OCI-LY7 (cell line): ENCODE results near the gene COL18A1. TPM values are rescaled to one million over a fixed set of nuclear protein-coding genes. Genes with fewer than 3 reads are reported as not detected.

Experiments
- BruUV-seq: library from RNA; stranded (reverse); fragments of 400-500 nt; replicated peaks from 2 replicates; lab custom pipeline; 2021; lab: Mats Ljungman, UMichigan
- CTCF ChIA-PET: fragments of 300-600 bp; sonication (Branson Sonifier 250); formaldehyde crosslinking; loops from one replicate; lab custom pipeline; 2022; ENCODE audit warnings: antibody characterized with exemption; ENCODE audit not compliant: unreplicated experiment; lab: Charles Lee
- POLR2A ChIA-PET: fragments of 300-600 bp; sonication (Branson Sonifier 250); formaldehyde crosslinking; loops from one replicate; lab custom pipeline; 2022; ENCODE audit warnings: antibody characterized with exemption; lab: Charles Lee
- DNase-seq: peaks from one replicate; pipeline ENCODE4 v3.0.0-alpha.2; 2015; ENCODE audit warnings: low spot score
- H2AFZ ChIP-seq: fragments of 200-600 bp; sonication (generic), shearing (Covaris generic); 2 replicates; pipeline ENCODE4 v1.6.1; 2014; ENCODE audit warnings: mild to moderate bottlenecking, antibody characterized with exemption, low read length, moderate library complexity
- H3K27ac ChIP-seq: fragments of 200-600 bp; sonication (generic); 2 replicates; pipeline ENCODE4 v1.5.1; 2014; ENCODE audit warnings: mixed run types, low read depth, mild to moderate bottlenecking, moderate library complexity, low read length, inconsistent platforms; ENCODE audit not compliant: poor library complexity, severe bottlenecking
- H3K36me3 ChIP-seq: fragments of 200-600 bp; sonication (generic); 2 replicates; pipeline ENCODE4 v1.6.1; 2014; ENCODE audit warnings: mild to moderate bottlenecking, antibody characterized with exemption, low read length, moderate library complexity, mixed read lengths; ENCODE audit not compliant: insufficient read depth
- H3K4me1 ChIP-seq: fragments of 200-600 bp; sonication (generic); 2 replicates; pipeline ENCODE4 v1.5.1; 2014; ENCODE audit warnings: mild to moderate bottlenecking, low read length; ENCODE audit not compliant: insufficient read depth, poor library complexity, severe bottlenecking
- H3K4me2 ChIP-seq: fragments of 200-600 bp; sonication (generic); 2 replicates; pipeline ENCODE4 v1.6.1; 2014; ENCODE audit warnings: mild to moderate bottlenecking, low read length
- H3K4me3 ChIP-seq: fragments of 200-600 bp; sonication (generic); 2 replicates; pipeline ENCODE4 v1.5.1; 2014; ENCODE audit warnings: mild to moderate bottlenecking, low read depth, low read length; ENCODE audit not compliant: poor library complexity, severe bottlenecking
- H3K79me2 ChIP-seq: fragments of 200-600 bp; sonication (generic); 2 replicates; pipeline ENCODE4 v1.6.1; 2016; ENCODE audit warnings: low read depth, mild to moderate bottlenecking, low read length, moderate library complexity, mixed read lengths; ENCODE audit not compliant: insufficient read depth
- H3K9me2 ChIP-seq: fragments of 200-600 bp; sonication (generic); 2 replicates; pipeline ENCODE4 v1.6.1; 2016; ENCODE audit warnings: mild to moderate bottlenecking, low read length, mixed read lengths; ENCODE audit not compliant: insufficient read depth
- H3K9me3 ChIP-seq: fragments of 200-600 bp; sonication (generic); 2 replicates; pipeline ENCODE4 v1.6.1; 2014; ENCODE audit warnings: mild to moderate bottlenecking, mixed run types, low read length, mixed read lengths
- H4K20me1 ChIP-seq: fragments of 200-600 bp; sonication (generic); 2 replicates; pipeline ENCODE4 v1.6.1; 2014; ENCODE audit warnings: mild to moderate bottlenecking, antibody characterized with exemption, low read length, moderate library complexity, mixed read lengths; ENCODE audit not compliant: insufficient read depth
- EZH2phosphoT487 ChIP-seq: fragments of 200-600 bp; sonication (generic); IDR thresholded peaks from 2 replicates; pipeline ENCODE4 v1.6.1; 2018; ENCODE audit warnings: low read depth, borderline replicate concordance, mild to moderate bottlenecking, mixed run types, antibody characterized with exemption, low read length, moderate library complexity, mixed read lengths
- intact Hi-C: fragments of 100-400 bp; cut with micrococcal nuclease; formaldehyde crosslinking; loops from one replicate; pipeline ENCODE4 v1.10.0; 2022; ENCODE audit not compliant: unreplicated experiment
- total RNA-seq, 2 experiments: library from RNA; depleted of rRNA in 1 of 2; stranded (reverse); fragments of >200 nt in 1 of 2; shearing (Covaris generic) in 1 of 2; gene quantifications; 2 replicates each; pipeline ENCODE4 v1.2.3, GENCODE V29; 2014 to 2022
- TF ChIP-seq, protein P1 (sequence below): fragments of 200-600 bp; sonication (generic); conservative IDR thresholded peaks from 2 replicates; pipeline ENCODE4 v1.5.1; 2014; ENCODE audit warnings: mild to moderate bottlenecking, antibody characterized with exemption, low read length, moderate library complexity, mixed read lengths

The COL18A1 gene
- total RNA-seq, 2 experiments from 2014 or later: 0.23 to 7.4 TPM

- BruUV-seq: no TSS peak
- H2AFZ ChIP-seq: no peak overlapping the region
- H3K9me2 ChIP-seq: no peaks in the 10 kb centered on the region
- H3K9me3 ChIP-seq: no peaks in the 10 kb centered on the region
- no peaks in the 10 kb centered on the region for H3K4me1 ChIP-seq
- no peak for DNase-seq
- intact Hi-C loops: no loop called here
- no peaks in the 10 kb centered on the region for H3K36me3 ChIP-seq
- peaks cover 6% of the 10 kb centered on the region; the same call in 1 of the 2 replicates for H3K79me2 ChIP-seq
- ChIA-PET POLR2A (no interaction called here), CTCF (no interaction called here)
- peak overlapping the region; percentile 95 for H3K4me2 ChIP-seq
- no peaks in the 10 kb centered on the region for H4K20me1 ChIP-seq
- no peak overlapping the region for H3K27ac ChIP-seq
- no peak for TF ChIP-seq EZH2phosphoT487
- TF ChIP-seq, protein P1, sequence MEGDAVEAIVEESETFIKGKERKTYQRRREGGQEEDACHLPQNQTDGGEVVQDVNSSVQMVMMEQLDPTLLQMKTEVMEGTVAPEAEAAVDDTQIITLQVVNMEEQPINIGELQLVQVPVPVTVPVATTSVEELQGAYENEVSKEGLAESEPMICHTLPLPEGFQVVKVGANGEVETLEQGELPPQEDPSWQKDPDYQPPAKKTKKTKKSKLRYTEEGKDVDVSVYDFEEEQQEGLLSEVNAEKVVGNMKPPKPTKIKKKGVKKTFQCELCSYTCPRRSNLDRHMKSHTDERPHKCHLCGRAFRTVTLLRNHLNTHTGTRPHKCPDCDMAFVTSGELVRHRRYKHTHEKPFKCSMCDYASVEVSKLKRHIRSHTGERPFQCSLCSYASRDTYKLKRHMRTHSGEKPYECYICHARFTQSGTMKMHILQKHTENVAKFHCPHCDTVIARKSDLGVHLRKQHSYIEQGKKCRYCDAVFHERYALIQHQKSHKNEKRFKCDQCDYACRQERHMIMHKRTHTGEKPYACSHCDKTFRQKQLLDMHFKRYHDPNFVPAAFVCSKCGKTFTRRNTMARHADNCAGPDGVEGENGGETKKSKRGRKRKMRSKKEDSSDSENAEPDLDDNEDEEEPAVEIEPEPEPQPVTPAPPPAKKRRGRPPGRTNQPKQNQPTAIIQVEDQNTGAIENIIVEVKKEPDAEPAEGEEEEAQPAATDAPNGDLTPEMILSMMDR: no peak
- peak overlapping the region; percentile 71 for H3K4me3 ChIP-seq
These were observed 137.9 kb downstream of the COL18A1 start for GRCh38 chr21:45542667-45543370.

- H3K4me2 ChIP-seq: no peak overlapping the region
- no peaks in the 10 kb centered on the region for H4K20me1 ChIP-seq
- no peak overlapping the region for H2AFZ ChIP-seq
- DNase-seq: no peak
- ChIA-PET CTCF (no interaction called here), POLR2A (no interaction called here)
- no peaks in the 10 kb centered on the region for H3K4me1 ChIP-seq
- H3K4me3 ChIP-seq: no peak overlapping the region
- no TSS peak for BruUV-seq
- H3K36me3 ChIP-seq: no peaks in the 10 kb centered on the region
- no peak overlapping the region for H3K27ac ChIP-seq
- TF ChIP-seq, protein P1: no peak
- no peak for TF ChIP-seq EZH2phosphoT487
- no peaks in the 10 kb centered on the region for H3K9me2 ChIP-seq
- intact Hi-C loops: no loop called here
- peaks cover 6% of the 10 kb centered on the region; the same call in 1 of the 2 replicates for H3K79me2 ChIP-seq
- no peaks in the 10 kb centered on the region for H3K9me3 ChIP-seq
These were observed 138.4 kb downstream of the COL18A1 start for GRCh38 chr21:45543371-45543709.

DNA sequence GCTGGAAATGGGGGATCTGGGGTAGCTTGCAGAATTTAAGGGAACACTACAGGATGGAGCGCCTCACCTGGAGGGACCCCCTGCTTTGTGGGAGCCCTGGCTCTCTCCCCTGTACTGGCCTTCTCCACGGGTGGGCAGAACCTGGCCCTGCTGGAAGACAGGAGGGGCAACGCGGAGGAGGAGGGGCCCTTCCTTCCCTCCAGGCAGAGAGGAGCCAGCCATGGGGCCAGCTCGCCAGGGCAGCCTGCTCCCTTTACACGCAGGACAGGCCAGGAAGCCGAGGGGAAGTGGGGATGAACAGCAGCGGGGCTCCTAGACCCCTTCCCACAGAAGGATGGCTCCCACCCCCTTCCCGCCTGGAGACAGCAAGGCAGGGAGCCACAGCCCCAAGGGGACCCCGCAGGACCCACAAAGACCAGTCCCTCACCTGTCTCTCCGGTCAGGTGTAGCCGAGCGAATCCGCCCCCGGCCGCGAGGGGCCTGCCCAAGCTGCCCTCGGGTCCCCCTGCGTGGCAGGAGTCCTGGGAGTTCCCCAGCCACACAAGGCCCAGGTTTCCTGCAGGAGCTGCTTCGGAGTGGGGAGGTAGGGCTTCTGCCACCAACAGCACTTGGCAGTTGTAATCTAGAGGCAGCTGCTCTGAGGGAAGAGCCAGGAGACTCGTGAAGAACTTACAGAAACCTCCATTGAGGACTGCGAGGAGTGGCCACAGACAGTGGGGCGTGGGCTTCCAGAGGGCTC lies 138.9 kb downstream of the COL18A1 start:
- no peak for DNase-seq
- no TSS peak for BruUV-seq
- H3K9me3 ChIP-seq: no peaks in the 10 kb centered on the region
- TF ChIP-seq, protein P1: no peak
- no peak for TF ChIP-seq EZH2phosphoT487
- H3K4me2 ChIP-seq: no peak overlapping the region
- no peaks in the 10 kb centered on the region for H3K4me1 ChIP-seq
- ChIA-PET CTCF (no interaction called here), POLR2A (no interaction called here)
- intact Hi-C loops: no loop called here
- H3K4me3 ChIP-seq: no peak overlapping the region
- no peaks in the 10 kb centered on the region for H4K20me1 ChIP-seq
- H3K36me3 ChIP-seq: no peaks in the 10 kb centered on the region
- H3K27ac ChIP-seq: no peak overlapping the region
- no peak overlapping the region for H2AFZ ChIP-seq
- peaks cover 6% of the 10 kb centered on the region; the same call in 1 of the 2 replicates for H3K79me2 ChIP-seq
- H3K9me2 ChIP-seq: no peaks in the 10 kb centered on the region
